Thyroid gland (tissue), 4 donors: ENCODE measurements around the gene ANOS1.

Experiments
- CTCF ChIP-seq, 6 experiments: fragments of 200-600 bp in 3 of 6; fragments of 450-650 bp in 3 of 6; sonication (generic) in 3 of 6; IDR thresholded peaks; one replicate each; pipeline ENCODE4 v1.5.1; 2016 to 2019; ENCODE audit warnings: antibody characterized with exemption in 6 of 6, mild to moderate bottlenecking in 2 of 6, inconsistent platforms in 1 of 6, moderate library complexity in 1 of 6
- POLR2A ChIP-seq, 2 donors: fragments of 450-650 bp; IDR thresholded peaks; one replicate each; pipeline ENCODE4 v1.6.1; 2017; ENCODE audit warnings: antibody characterized with exemption in 2 of 2, mild to moderate bottlenecking in 2 of 2, moderate library complexity in 1 of 2

GRCh38 chrX:8755116-8755515, 23.2 kb upstream of the ANOS1 start:
- TF ChIP-seq CTCF (IDR thresholded peaks at IDR 0.05), result no peak
- TF ChIP-seq POLR2A (IDR thresholded peaks at IDR 0.05), result no peak
